Activated gamma-delta T cell treated with Interleukin-2 at 50 U/mL for 16 hours (primary cell): ENCODE data around the gene FBLN2.
"Not testable (repeated sequence)": the region's sequence is repeated elsewhere in the genome, so short reads cannot be mapped to it uniquely, and the experiment has no call there.

Source experiments
- DNase-seq: peaks from one replicate; pipeline ENCODE4 v3.0.0-alpha.2; 2020

FBLN2 gene

GRCh38 chr3:13514639-13515435, 34.1 kb upstream of the FBLN2 start:
- DNase-seq: no peak

GRCh38 chr3:13515786-13516759, 32.9 kb upstream of the FBLN2 start:
- DNase-seq: no peak

- DNase-seq: no peak
Observed at GRCh38 chr3:13516760-13517135, 32.2 kb upstream of the FBLN2 start.

GRCh38 chr3:13517253-13517977, 31.5 kb upstream of the FBLN2 start:
- no peak for DNase-seq

GRCh38 chr3:13518516-13518953, 30.4 kb upstream of the FBLN2 start:
- DNase-seq: no peak

- DNase-seq: no peak
Observed at GRCh38 chr3:13519006-13519791, 29.7 kb upstream of the FBLN2 start.

GRCh38 chr3:13520326-13520880, 28.5 kb upstream of the FBLN2 start:
- no peak for DNase-seq

GRCh38 chr3:13521309-13521708, 27.6 kb upstream of the FBLN2 start:
- DNase-seq: no peak

- not testable (repeated sequence) for DNase-seq
Observed at GRCh38 chr3:13521749-13522148, 27.2 kb upstream of the FBLN2 start.

GRCh38 chr3:13522236-13522635, 26.7 kb upstream of the FBLN2 start:
- no peak for DNase-seq

GRCh38 chr3:13524979-13525669, 23.8 kb upstream of the FBLN2 start:
- DNase-seq: no peak

- DNase-seq: no peak
Observed at GRCh38 chr3:13525827-13526625, 22.9 kb upstream of the FBLN2 start.

GRCh38 chr3:13526626-13526949, 22.3 kb upstream of the FBLN2 start:
- no peak for DNase-seq

GRCh38 chr3:13528217-13528867, 20.6 kb upstream of the FBLN2 start:
- no peak for DNase-seq

GRCh38 chr3:13529196-13530112, 19.5 kb upstream of the FBLN2 start:
- DNase-seq: no peak

GRCh38 chr3:13530241-13531009, 18.5 kb upstream of the FBLN2 start:
- DNase-seq: no peak

- DNase-seq: no peak
Observed at GRCh38 chr3:13532085-13532484, 16.8 kb upstream of the FBLN2 start.

- no peak for DNase-seq
Observed at GRCh38 chr3:13532631-13533030, 16.3 kb upstream of the FBLN2 start.
